ENCODE data around the gene EDRF1. TPM values are rescaled to one million over a fixed set of nuclear protein-coding genes. Genes with fewer than 3 reads are reported as not detected.

EDRF1 gene
- total RNA-seq, 4 donors from 2014 or later, result 10.9 to 56.4 (median 18.6) TPM

GRCh38 chr10:125742465-125742864 is 23.0 kb downstream of the EDRF1 start:
- 61% methylated on average over 2 of the region's 2 CpGs for WGBS

DNA sequence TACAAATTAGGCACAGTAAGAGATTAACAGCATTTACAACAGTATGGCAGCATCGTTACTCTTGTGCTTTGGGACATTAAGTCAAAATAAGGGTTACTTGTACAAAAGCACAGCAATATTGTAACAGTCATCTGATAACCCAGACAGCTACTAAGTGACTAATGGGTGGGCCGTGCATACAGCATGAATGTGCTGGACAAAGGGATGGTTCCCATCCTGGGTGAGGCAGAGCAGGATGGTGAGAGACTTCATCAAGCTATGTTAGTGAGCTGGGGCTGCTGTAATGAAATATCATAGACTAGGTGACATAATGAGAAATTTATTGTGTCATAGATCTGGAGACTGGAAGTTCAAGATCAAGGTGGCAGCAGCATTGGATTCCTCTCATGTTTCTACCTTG is 25.4 kb downstream of the EDRF1 start:
- DNase-seq (ENCODE audit: low spot score in 2 of 2), result no peak
- no peaks in the 10 kb centered on the region for H3K4me1 ChIP-seq
- H3K36me3 ChIP-seq, result peaks cover 92% of the 10 kb centered on the region
- no peaks in the 10 kb centered on the region for H3K27me3 ChIP-seq
- 94% methylated on average over 2 of the region's 2 CpGs for WGBS
- H3K9me3 ChIP-seq, result no peaks in the 10 kb centered on the region
- H3K27ac ChIP-seq, result no peak overlapping the region
- no peak overlapping the region for H3K4me3 ChIP-seq
- TF ChIP-seq POLR2AphosphoS5 (IDR thresholded peaks at IDR 0.05), result no peak
- TF ChIP-seq, protein P1, sequence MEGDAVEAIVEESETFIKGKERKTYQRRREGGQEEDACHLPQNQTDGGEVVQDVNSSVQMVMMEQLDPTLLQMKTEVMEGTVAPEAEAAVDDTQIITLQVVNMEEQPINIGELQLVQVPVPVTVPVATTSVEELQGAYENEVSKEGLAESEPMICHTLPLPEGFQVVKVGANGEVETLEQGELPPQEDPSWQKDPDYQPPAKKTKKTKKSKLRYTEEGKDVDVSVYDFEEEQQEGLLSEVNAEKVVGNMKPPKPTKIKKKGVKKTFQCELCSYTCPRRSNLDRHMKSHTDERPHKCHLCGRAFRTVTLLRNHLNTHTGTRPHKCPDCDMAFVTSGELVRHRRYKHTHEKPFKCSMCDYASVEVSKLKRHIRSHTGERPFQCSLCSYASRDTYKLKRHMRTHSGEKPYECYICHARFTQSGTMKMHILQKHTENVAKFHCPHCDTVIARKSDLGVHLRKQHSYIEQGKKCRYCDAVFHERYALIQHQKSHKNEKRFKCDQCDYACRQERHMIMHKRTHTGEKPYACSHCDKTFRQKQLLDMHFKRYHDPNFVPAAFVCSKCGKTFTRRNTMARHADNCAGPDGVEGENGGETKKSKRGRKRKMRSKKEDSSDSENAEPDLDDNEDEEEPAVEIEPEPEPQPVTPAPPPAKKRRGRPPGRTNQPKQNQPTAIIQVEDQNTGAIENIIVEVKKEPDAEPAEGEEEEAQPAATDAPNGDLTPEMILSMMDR (IDR thresholded peaks at IDR 0.05), result no peak
- no peak for TF ChIP-seq EP300 (IDR thresholded peaks at IDR 0.05)
- no peak for TF ChIP-seq POLR2A (IDR thresholded peaks at IDR 0.05)

More at GRCh38 chr10:125742465-125742864, 23.0 kb downstream of the EDRF1 start:
- DNase-seq (ENCODE audit: low spot score in 2 of 2), result no peak
- Histone ChIP-seq H3K9me3 (no peaks in the 10 kb centered on the region), H3K4me1 (no peaks in the 10 kb centered on the region), H3K27me3 (no peaks in the 10 kb centered on the region), H3K27ac (no peak overlapping the region), H3K4me3 (no peak overlapping the region), H3K36me3 (peaks cover 92% of the 10 kb centered on the region)
- TF ChIP-seq POLR2AphosphoS5 (IDR thresholded peaks at IDR 0.05), result no peak
- TF ChIP-seq, protein P1 (IDR thresholded peaks at IDR 0.05), result no peak
- TF ChIP-seq POLR2A (IDR thresholded peaks at IDR 0.05), result no peak
- no peak for TF ChIP-seq EP300 (IDR thresholded peaks at IDR 0.05)

DNA sequence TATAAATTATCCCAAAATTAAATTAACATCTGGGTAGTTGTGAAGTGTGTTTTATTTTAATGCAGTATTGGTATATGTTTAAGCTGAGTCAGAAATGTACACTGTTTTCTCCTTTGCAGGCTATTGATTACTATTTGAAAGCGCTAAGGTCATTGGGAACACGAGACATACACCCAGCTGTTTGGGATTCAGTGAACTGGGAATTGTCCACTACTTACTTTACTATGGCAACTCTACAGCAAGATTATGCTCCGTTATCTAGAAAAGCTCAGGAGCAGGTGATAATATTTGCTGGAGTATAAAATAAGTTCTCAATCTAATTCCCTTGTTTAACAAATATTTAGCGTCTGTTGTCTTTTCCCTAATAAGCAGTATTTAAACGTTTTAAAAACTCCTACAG is 27.9 kb downstream of the EDRF1 start:
- Histone ChIP-seq H3K4me3 (no peak overlapping the region), H3K27me3 (no peaks in the 10 kb centered on the region), H3K36me3 (peaks cover 91% of the 10 kb centered on the region), H3K27ac (no peak overlapping the region), H3K4me1 (no peaks in the 10 kb centered on the region), H3K9me3 (no peaks in the 10 kb centered on the region)
- TF ChIP-seq, protein P1 (IDR thresholded peaks at IDR 0.05), result no peak
- TF ChIP-seq POLR2A (IDR thresholded peaks at IDR 0.05), result no peak
- no peak for TF ChIP-seq POLR2AphosphoS5 (IDR thresholded peaks at IDR 0.05)
- no peak for TF ChIP-seq EP300 (IDR thresholded peaks at IDR 0.05)
- 93% methylated on average over 5 of the region's 5 CpGs for WGBS
- no peak for DNase-seq (ENCODE audit: low spot score in 2 of 2)

DNA sequence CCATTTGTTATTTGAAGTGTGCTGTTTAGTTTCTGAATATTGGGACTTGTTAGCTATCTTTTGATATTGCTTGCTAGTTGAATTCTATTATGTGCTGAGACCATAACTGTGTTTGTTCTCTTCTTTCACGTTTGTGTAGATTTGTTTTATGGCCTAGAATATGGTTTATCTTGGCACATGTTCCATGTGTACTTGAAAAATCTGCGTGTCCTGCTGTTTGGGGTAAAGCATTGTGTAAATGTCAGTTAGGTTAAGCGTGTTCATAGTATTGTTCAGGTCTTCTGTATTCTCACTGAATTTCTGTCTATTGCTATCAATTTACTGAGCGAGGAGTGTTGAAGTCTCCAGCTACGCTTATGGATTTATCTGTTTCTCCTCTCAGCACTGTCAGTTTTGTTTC is 36.7 kb downstream of the EDRF1 start:
- Histone ChIP-seq H3K27me3 (no peaks in the 10 kb centered on the region), H3K27ac (no peak overlapping the region), H3K36me3 (peaks cover 80% of the 10 kb centered on the region), H3K4me1 (no peaks in the 10 kb centered on the region), H3K4me3 (no peak overlapping the region), H3K9me3 (no peaks in the 10 kb centered on the region)
- WGBS, result 79% methylated on average over 5 of the region's 5 CpGs
- TF ChIP-seq EP300 (IDR thresholded peaks at IDR 0.05) (no peak), POLR2A (IDR thresholded peaks at IDR 0.05) (no peak), POLR2AphosphoS5 (IDR thresholded peaks at IDR 0.05) (no peak)
- TF ChIP-seq, protein P1 (IDR thresholded peaks at IDR 0.05), result no peak
- no peak for DNase-seq (ENCODE audit: low spot score in 2 of 2)

DNA sequence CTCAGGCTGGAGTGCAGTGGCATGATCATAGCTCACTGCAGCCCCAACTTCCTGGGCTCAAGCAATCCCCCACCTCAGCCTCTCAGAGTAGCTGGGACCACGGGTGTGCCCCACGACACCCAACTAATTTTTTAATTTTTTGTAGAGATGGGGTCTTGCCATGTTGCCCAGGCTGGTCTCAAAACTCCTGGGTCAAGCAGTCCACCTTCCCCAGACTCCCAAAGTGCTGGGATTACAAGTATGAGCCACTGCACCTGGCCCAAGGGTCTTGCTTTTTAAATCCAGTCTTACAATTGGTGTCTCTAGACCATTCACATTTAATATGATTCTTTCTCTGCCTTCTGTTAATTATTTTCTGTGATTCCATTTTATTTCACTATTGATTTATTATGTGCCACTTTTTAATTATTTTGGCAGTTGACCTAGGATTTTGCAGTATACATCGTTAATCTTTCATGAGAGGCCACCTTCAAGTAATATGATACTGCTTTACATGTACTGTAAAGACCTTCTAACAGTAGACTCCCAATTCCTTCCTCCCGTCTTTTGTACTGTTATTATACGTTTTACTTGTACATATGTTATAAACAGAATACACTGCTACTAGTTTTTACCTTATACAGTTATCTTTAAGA is 37.5 kb downstream of the EDRF1 start:
- Histone ChIP-seq H3K9me3 (no peaks in the 10 kb centered on the region), H3K36me3 (peaks cover 77% of the 10 kb centered on the region), H3K27ac (no peak overlapping the region), H3K4me1 (no peaks in the 10 kb centered on the region), H3K4me3 (no peak overlapping the region), H3K27me3 (no peaks in the 10 kb centered on the region)
- DNase-seq (ENCODE audit: low spot score in 2 of 2), result no peak
- no peak for TF ChIP-seq EP300 (IDR thresholded peaks at IDR 0.05)
- no peak for TF ChIP-seq POLR2AphosphoS5 (IDR thresholded peaks at IDR 0.05)
- WGBS, result 90% methylated on average over 5 of the region's 5 CpGs

- Histone ChIP-seq H3K27ac (no peak overlapping the region), H3K4me3 (no peak overlapping the region), H3K36me3 (peaks cover 74% of the 10 kb centered on the region), H3K4me1 (no peaks in the 10 kb centered on the region), H3K27me3 (no peaks in the 10 kb centered on the region), H3K9me3 (no peaks in the 10 kb centered on the region)
- no peak for DNase-seq (ENCODE audit: low spot score in 2 of 2)
- TF ChIP-seq POLR2A (IDR thresholded peaks at IDR 0.05), result no peak
- no peak for TF ChIP-seq POLR2AphosphoS5 (IDR thresholded peaks at IDR 0.05)
- TF ChIP-seq, protein P1 (IDR thresholded peaks at IDR 0.05), result no peak
- TF ChIP-seq EP300 (IDR thresholded peaks at IDR 0.05), result no peak
- 98% methylated on average over 4 of the region's 4 CpGs for WGBS
Measured at GRCh38 chr10:125757742-125758141, 38.2 kb downstream of the EDRF1 start.

Data from suprapubic skin (tissue), 4 donors.